22Rv1 (cell line): Measurements from ENCODE around the gene FLOT2.

Source experiments
- CTCF ChIP-seq: fragments of 450-650 bp; IDR thresholded peaks from 2 replicates; pipeline ENCODE4 v1.5.1; 2017; ENCODE audit warnings: mild to moderate bottlenecking
- ZFX ChIP-seq: fragments of 450-650 bp; IDR thresholded peaks from 2 replicates; pipeline ENCODE4 v1.6.1; 2017; ENCODE audit warnings: antibody characterized with exemption, borderline replicate concordance

GRCh38 chr17:28885363-28885762, 12.2 kb downstream of the FLOT2 start:
- no peak for TF ChIP-seq CTCF
- no peak for TF ChIP-seq ZFX
